ENCODE results near the gene PPIA. TPM values are rescaled to one million over a fixed set of nuclear protein-coding genes. Genes with fewer than 3 reads are reported as not detected.
A peak's percentile ranks its signal among the peaks of the same experiment; 100 is the strongest.

PPIA gene
- total RNA-seq, 1 donor from 2014 or later, result 1,323 TPM

GRCh38 chr7:44760034-44760580 is 36.4 kb upstream of the PPIA start:
- DNase-seq (ENCODE audit: low spot score, unreplicated experiment), result no peak
- Mint-ChIP-seq H3K36me3 (ENCODE audit: insufficient read depth) (peaks cover 19% of the 10 kb centered on the region), H3K27ac (peak overlapping the region; percentile 25), H3K4me3 (ENCODE audit: low read depth) (no peak overlapping the region), H3K4me1 (ENCODE audit: low read depth) (no peaks in the 10 kb centered on the region), H3K27me3 (no peaks in the 10 kb centered on the region), H3K9me3 (ENCODE audit: low read depth) (no peaks in the 10 kb centered on the region)
- TF ChIP-seq CTCF (IDR thresholded peaks at IDR 0.05; ENCODE audit: unreplicated experiment), result no peak

GRCh38 chr7:44761207-44762161 is 35.0 kb upstream of the PPIA start:
- no peak for DNase-seq (ENCODE audit: low spot score, unreplicated experiment)
- no peak for TF ChIP-seq CTCF (IDR thresholded peaks at IDR 0.05; ENCODE audit: unreplicated experiment)

GRCh38 chr7:44762300-44762699 is 34.2 kb upstream of the PPIA start:
- no peaks in the 10 kb centered on the region for H3K9me3 Mint-ChIP-seq (ENCODE audit: low read depth)
- no peaks in the 10 kb centered on the region for H3K27me3 Mint-ChIP-seq
- H3K36me3 Mint-ChIP-seq (ENCODE audit: insufficient read depth), result peaks cover 25% of the 10 kb centered on the region
- H3K27ac Mint-ChIP-seq, result peak overlapping the region; percentile 29
- no peak for DNase-seq (ENCODE audit: low spot score, unreplicated experiment)
- H3K4me1 Mint-ChIP-seq (ENCODE audit: low read depth), result no peaks in the 10 kb centered on the region
- TF ChIP-seq CTCF (IDR thresholded peaks at IDR 0.05; ENCODE audit: unreplicated experiment), result no peak
- no peak overlapping the region for H3K4me3 Mint-ChIP-seq (ENCODE audit: low read depth)

More at GRCh38 chr7:44761207-44762161, 35.0 kb upstream of the PPIA start:
- no peaks in the 10 kb centered on the region for H3K4me1 Mint-ChIP-seq (ENCODE audit: low read depth)
- H3K27me3 Mint-ChIP-seq, result no peaks in the 10 kb centered on the region
- H3K4me3 Mint-ChIP-seq (ENCODE audit: low read depth), result no peak overlapping the region
- H3K27ac Mint-ChIP-seq, result no peak overlapping the region
- peaks cover 23% of the 10 kb centered on the region for H3K36me3 Mint-ChIP-seq (ENCODE audit: insufficient read depth)
- no peaks in the 10 kb centered on the region for H3K9me3 Mint-ChIP-seq (ENCODE audit: low read depth)

GRCh38 chr7:44762726-44763522 is 33.6 kb upstream of the PPIA start:
- H3K27ac Mint-ChIP-seq, result no peak overlapping the region
- no peak for TF ChIP-seq CTCF (IDR thresholded peaks at IDR 0.05; ENCODE audit: unreplicated experiment)
- H3K4me3 Mint-ChIP-seq (ENCODE audit: low read depth), result no peak overlapping the region
- H3K27me3 Mint-ChIP-seq, result no peaks in the 10 kb centered on the region
- DNase-seq (ENCODE audit: low spot score, unreplicated experiment), result no peak
- no peaks in the 10 kb centered on the region for H3K9me3 Mint-ChIP-seq (ENCODE audit: low read depth)
- H3K36me3 Mint-ChIP-seq (ENCODE audit: insufficient read depth), result peaks cover 28% of the 10 kb centered on the region
- peaks cover 3% of the 10 kb centered on the region for H3K4me1 Mint-ChIP-seq (ENCODE audit: low read depth)

- TF ChIP-seq CTCF (IDR thresholded peaks at IDR 0.05; ENCODE audit: unreplicated experiment), result no peak
- H3K27me3 Mint-ChIP-seq, result no peaks in the 10 kb centered on the region
- H3K4me1 Mint-ChIP-seq (ENCODE audit: low read depth), result peaks cover 10% of the 10 kb centered on the region
- no peak overlapping the region for H3K4me3 Mint-ChIP-seq (ENCODE audit: low read depth)
- H3K27ac Mint-ChIP-seq, result no peak overlapping the region
- no peak for DNase-seq (ENCODE audit: low spot score, unreplicated experiment)
- H3K9me3 Mint-ChIP-seq (ENCODE audit: low read depth), result no peaks in the 10 kb centered on the region
- H3K36me3 Mint-ChIP-seq (ENCODE audit: insufficient read depth), result peaks cover 30% of the 10 kb centered on the region
Measured at GRCh38 chr7:44764081-44764480, 32.4 kb upstream of the PPIA start.

Data from progenitor cell of endocrine pancreas (in vitro differentiated cells).